HG02759 (cell line): ENCODE data around the gene ATP1A1.

Source experiments
- ATAC-seq: cut with Tn5 transposase; IDR thresholded peaks from one replicate; pipeline ENCODE4 v1.9.1; 2021; ENCODE audit warnings: mild to moderate bottlenecking, moderate library complexity; ENCODE audit not compliant: unreplicated experiment

The ATP1A1 gene

GRCh38 chr1:116412480-116412798 is 39.4 kb downstream of the ATP1A1 start:
- no peak for ATAC-seq

- ATAC-seq = no peak
These were observed 39.9 kb downstream of the ATP1A1 start for GRCh38 chr1:116412898-116413297.

- ATAC-seq = no peak
These were observed 40.4 kb downstream of the ATP1A1 start for GRCh38 chr1:116413414-116413813.

GRCh38 chr1:116414364-116414763 is 41.3 kb downstream of the ATP1A1 start:
- no peak for ATAC-seq

- no peak for ATAC-seq
These were observed 42.2 kb downstream of the ATP1A1 start for GRCh38 chr1:116415200-116415698.

- ATAC-seq = no peak
These were observed 42.9 kb downstream of the ATP1A1 start for GRCh38 chr1:116415699-116416533.

GRCh38 chr1:116416854-116417513 is 43.9 kb downstream of the ATP1A1 start:
- no peak for ATAC-seq

- no peak for ATAC-seq
These were observed 44.6 kb downstream of the ATP1A1 start for GRCh38 chr1:116417678-116418077.

- peak; percentile 92 for ATAC-seq
These were observed 45.2 kb downstream of the ATP1A1 start for GRCh38 chr1:116418091-116418830.

GRCh38 chr1:116420417-116421200 is 47.6 kb downstream of the ATP1A1 start:
- ATAC-seq = no peak

GRCh38 chr1:116424438-116424837 is 51.4 kb downstream of the ATP1A1 start:
- ATAC-seq = no peak

- ATAC-seq = no peak
These were observed 51.8 kb downstream of the ATP1A1 start for GRCh38 chr1:116424863-116425262.

- no peak for ATAC-seq
These were observed 52.9 kb downstream of the ATP1A1 start for GRCh38 chr1:116425987-116426386.

- ATAC-seq = no peak
These were observed 53.4 kb downstream of the ATP1A1 start for GRCh38 chr1:116426401-116426800.

- no peak for ATAC-seq
These were observed 55.5 kb downstream of the ATP1A1 start for GRCh38 chr1:116428576-116428975.

GRCh38 chr1:116429821-116430374 is 56.9 kb downstream of the ATP1A1 start:
- ATAC-seq = no peak

- ATAC-seq = no peak
These were observed 58.9 kb downstream of the ATP1A1 start for GRCh38 chr1:116431870-116432500.

GRCh38 chr1:116432655-116433265 is 59.7 kb downstream of the ATP1A1 start:
- ATAC-seq = no peak
